ENCODE results near the gene PPP2R2C.

PPP2R2C gene

DNA sequence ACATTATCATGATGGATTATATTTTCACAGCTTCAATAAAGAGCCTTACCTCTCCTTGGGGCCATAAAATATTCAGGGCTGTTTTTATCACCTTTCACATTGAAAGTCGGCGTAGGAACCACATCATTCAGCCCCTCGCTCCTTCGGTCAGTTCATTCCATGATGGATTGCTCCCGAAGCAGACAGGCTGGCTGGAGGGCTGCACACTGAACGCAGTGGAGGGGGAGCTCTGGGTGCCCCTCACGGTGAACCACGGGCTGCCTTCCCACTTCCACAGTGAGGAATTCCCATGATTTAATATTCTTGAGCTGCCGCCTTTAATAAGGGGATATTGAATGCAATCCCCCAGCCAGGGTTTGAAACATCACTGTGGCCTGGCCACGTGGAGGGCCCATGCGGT, 16.0 kb downstream of the PPP2R2C start:
- no peaks in the 10 kb centered on the region for H3F3A ChIP-seq (ENCODE audit: low read depth)
- no peak overlapping the region for H2AFZ ChIP-seq (ENCODE audit: low read length)
- H3K4me1 ChIP-seq (ENCODE audit: insufficient read depth, low read length, poor library complexity, severe bottlenecking): no peaks in the 10 kb centered on the region
- no peaks in the 10 kb centered on the region for H3K9me3 ChIP-seq (ENCODE audit: insufficient read depth, low read depth, low read length)
- H3K36me3 ChIP-seq (ENCODE audit: insufficient read depth, low read length): no peaks in the 10 kb centered on the region
- no peaks in the 10 kb centered on the region for H4K20me1 ChIP-seq (ENCODE audit: insufficient read depth, low read length, poor library complexity, severe bottlenecking)
- H3K4me3 ChIP-seq (ENCODE audit: low read length, poor library complexity, severe bottlenecking): no peak overlapping the region
- no peaks in the 10 kb centered on the region for H3K9me2 ChIP-seq (replicated peaks; ENCODE audit: low read depth, low read length)
- H3K4me2 ChIP-seq (ENCODE audit: low read depth, low read length, poor library complexity, severe bottlenecking): no peak overlapping the region
- H3K27me3 ChIP-seq (ENCODE audit: insufficient read depth, low read length, poor library complexity, severe bottlenecking): no peaks in the 10 kb centered on the region
- H3K79me2 ChIP-seq (ENCODE audit: insufficient read depth, low read length): no peaks in the 10 kb centered on the region
- H3K9ac ChIP-seq (ENCODE audit: low read depth, low read length, poor library complexity, severe bottlenecking): no peak overlapping the region
- TF ChIP-seq, protein P1, sequence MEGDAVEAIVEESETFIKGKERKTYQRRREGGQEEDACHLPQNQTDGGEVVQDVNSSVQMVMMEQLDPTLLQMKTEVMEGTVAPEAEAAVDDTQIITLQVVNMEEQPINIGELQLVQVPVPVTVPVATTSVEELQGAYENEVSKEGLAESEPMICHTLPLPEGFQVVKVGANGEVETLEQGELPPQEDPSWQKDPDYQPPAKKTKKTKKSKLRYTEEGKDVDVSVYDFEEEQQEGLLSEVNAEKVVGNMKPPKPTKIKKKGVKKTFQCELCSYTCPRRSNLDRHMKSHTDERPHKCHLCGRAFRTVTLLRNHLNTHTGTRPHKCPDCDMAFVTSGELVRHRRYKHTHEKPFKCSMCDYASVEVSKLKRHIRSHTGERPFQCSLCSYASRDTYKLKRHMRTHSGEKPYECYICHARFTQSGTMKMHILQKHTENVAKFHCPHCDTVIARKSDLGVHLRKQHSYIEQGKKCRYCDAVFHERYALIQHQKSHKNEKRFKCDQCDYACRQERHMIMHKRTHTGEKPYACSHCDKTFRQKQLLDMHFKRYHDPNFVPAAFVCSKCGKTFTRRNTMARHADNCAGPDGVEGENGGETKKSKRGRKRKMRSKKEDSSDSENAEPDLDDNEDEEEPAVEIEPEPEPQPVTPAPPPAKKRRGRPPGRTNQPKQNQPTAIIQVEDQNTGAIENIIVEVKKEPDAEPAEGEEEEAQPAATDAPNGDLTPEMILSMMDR (conservative IDR thresholded peaks at IDR 0.05; ENCODE audit: low read length): no peak
- no peak for TF ChIP-seq EZH2phosphoT487 (IDR thresholded peaks at IDR 0.05; ENCODE audit: borderline replicate concordance)

DNA sequence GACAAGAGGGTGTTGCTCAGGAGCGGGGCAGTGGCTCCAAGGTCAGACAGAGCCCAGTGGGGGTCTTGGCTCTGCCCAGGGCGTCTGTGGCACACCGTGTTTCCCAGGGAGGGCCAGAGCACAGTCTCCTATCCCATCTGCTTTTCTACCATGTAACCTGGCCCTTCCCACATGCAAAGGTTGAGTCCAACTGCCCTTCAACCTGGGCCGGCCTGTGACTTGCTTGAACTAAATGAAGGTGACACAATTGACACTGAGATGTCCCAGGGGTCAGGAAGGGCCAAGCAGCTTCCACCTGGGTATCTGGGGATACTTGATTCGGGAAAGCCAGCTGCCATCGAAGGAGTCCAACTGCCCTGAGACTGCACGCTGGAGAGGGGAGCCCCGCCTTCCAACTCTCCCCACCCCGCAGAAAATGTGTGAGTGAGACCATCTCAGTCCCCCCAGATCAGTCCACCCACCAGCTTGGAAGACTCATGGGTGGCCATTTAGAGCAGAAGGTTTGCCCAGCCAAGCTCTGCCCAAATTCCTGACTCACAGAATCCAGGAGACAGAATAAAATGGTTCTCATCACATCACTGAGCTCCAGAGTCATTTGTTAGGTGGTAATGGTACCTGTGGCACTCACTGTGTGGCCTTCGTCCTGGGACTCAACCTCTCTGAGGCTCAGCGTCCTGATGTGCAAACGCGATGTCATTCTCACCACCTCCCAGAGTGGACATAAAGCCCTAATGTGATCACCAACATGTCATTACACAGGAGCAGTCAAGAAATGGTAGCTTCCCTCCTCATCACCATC, 18.1 kb downstream of the PPP2R2C start:
- no peak overlapping the region for H3K4me3 ChIP-seq (ENCODE audit: low read length, poor library complexity, severe bottlenecking)
- H3K9ac ChIP-seq (ENCODE audit: low read depth, low read length, poor library complexity, severe bottlenecking): no peak overlapping the region
- H3K4me2 ChIP-seq (ENCODE audit: low read depth, low read length, poor library complexity, severe bottlenecking): no peak overlapping the region
- no peaks in the 10 kb centered on the region for H3F3A ChIP-seq (ENCODE audit: low read depth)
- no peak overlapping the region for H2AFZ ChIP-seq (ENCODE audit: low read length)
- no peaks in the 10 kb centered on the region for H3K4me1 ChIP-seq (ENCODE audit: insufficient read depth, low read length, poor library complexity, severe bottlenecking)
- no peaks in the 10 kb centered on the region for H3K9me2 ChIP-seq (replicated peaks; ENCODE audit: low read depth, low read length)
- no peaks in the 10 kb centered on the region for H4K20me1 ChIP-seq (ENCODE audit: insufficient read depth, low read length, poor library complexity, severe bottlenecking)
- no peaks in the 10 kb centered on the region for H3K79me2 ChIP-seq (ENCODE audit: insufficient read depth, low read length)
- TF ChIP-seq, protein P1 (conservative IDR thresholded peaks at IDR 0.05; ENCODE audit: low read length): no peak
- TF ChIP-seq EZH2phosphoT487 (IDR thresholded peaks at IDR 0.05; ENCODE audit: borderline replicate concordance): no peak
- no peaks in the 10 kb centered on the region for H3K27me3 ChIP-seq (ENCODE audit: insufficient read depth, low read length, poor library complexity, severe bottlenecking)
- no peaks in the 10 kb centered on the region for H3K36me3 ChIP-seq (ENCODE audit: insufficient read depth, low read length)
- H3K9me3 ChIP-seq (ENCODE audit: insufficient read depth, low read depth, low read length): no peaks in the 10 kb centered on the region

DNA sequence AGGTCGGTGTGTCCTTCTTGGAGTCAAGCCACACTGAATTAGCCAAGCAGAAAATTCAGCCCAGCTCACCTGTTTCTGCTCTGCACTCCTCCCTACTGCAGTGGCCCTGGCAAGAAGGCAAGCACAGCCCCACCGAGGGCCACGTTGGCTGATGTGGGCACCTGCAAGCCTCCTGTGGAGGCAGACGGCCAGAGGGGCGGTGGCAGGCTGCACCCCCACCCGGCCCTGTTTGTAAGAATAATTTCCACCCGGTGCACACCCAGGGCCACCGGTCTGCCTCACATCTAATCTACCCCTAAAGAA, 18.8 kb downstream of the PPP2R2C start:
- no peak overlapping the region for H2AFZ ChIP-seq (ENCODE audit: low read length)
- no peaks in the 10 kb centered on the region for H3K36me3 ChIP-seq (ENCODE audit: insufficient read depth, low read length)
- no peaks in the 10 kb centered on the region for H3F3A ChIP-seq (ENCODE audit: low read depth)
- no peaks in the 10 kb centered on the region for H4K20me1 ChIP-seq (ENCODE audit: insufficient read depth, low read length, poor library complexity, severe bottlenecking)
- H3K4me1 ChIP-seq (ENCODE audit: insufficient read depth, low read length, poor library complexity, severe bottlenecking): no peaks in the 10 kb centered on the region
- no peaks in the 10 kb centered on the region for H3K9me3 ChIP-seq (ENCODE audit: insufficient read depth, low read depth, low read length)
- H3K27me3 ChIP-seq (ENCODE audit: insufficient read depth, low read length, poor library complexity, severe bottlenecking): no peaks in the 10 kb centered on the region
- no peak overlapping the region for H3K4me2 ChIP-seq (ENCODE audit: low read depth, low read length, poor library complexity, severe bottlenecking)
- TF ChIP-seq EZH2phosphoT487 (IDR thresholded peaks at IDR 0.05; ENCODE audit: borderline replicate concordance): no peak
- TF ChIP-seq, protein P1 (conservative IDR thresholded peaks at IDR 0.05; ENCODE audit: low read length): no peak
- no peaks in the 10 kb centered on the region for H3K9me2 ChIP-seq (replicated peaks; ENCODE audit: low read depth, low read length)
- no peak overlapping the region for H3K4me3 ChIP-seq (ENCODE audit: low read length, poor library complexity, severe bottlenecking)
- no peaks in the 10 kb centered on the region for H3K79me2 ChIP-seq (ENCODE audit: insufficient read depth, low read length)
- no peak overlapping the region for H3K9ac ChIP-seq (ENCODE audit: low read depth, low read length, poor library complexity, severe bottlenecking)
